ENCODE measurements around the gene LRIT3.

Gene LRIT3, protein sequence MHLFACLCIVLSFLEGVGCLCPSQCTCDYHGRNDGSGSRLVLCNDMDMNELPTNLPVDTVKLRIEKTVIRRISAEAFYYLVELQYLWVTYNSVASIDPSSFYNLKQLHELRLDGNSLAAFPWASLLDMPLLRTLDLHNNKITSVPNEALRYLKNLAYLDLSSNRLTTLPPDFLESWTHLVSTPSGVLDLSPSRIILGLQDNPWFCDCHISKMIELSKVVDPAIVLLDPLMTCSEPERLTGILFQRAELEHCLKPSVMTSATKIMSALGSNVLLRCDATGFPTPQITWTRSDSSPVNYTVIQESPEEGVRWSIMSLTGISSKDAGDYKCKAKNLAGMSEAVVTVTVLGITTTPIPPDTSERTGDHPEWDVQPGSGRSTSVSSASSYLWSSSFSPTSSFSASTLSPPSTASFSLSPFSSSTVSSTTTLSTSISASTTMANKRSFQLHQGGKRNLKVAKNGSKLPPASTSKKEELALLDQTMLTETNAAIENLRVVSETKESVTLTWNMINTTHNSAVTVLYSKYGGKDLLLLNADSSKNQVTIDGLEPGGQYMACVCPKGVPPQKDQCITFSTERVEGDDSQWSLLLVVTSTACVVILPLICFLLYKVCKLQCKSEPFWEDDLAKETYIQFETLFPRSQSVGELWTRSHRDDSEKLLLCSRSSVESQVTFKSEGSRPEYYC

DNA sequence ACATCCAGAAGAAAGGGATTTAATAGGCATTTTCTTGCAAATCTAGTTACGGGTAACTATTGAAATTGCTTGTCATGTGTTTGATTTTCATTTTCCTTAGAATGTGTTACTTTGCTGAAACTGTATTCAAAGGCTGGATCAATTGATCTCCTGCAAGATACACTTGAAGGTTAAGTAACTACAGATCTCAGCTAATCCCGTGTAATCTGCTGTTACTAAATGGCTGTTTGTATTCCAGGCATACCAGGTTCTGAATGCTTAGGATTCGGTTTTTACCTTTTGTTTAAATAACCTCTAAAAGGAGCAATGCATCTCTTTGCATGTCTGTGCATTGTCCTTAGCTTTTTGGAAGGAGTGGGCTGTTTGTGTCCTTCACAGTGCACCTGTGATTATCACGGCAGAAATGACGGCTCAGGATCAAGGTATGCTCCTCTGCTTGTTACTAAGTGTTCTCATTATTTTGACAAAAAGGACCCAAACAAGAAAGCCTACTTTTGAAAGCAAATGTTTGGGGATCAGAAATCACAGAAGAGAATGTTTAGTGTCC is at the start of gene LRIT3:
LRIT3 (plus strand) TSS at position 212 of the 547 bp plus-strand sequence; CDS start at position 307, 95 bp downstream.
- in situ Hi-C loops (cut with HindIII; ENCODE audit: low pct_ligation_motif_present, low pct_unique_long_range_greater_than_20kb, low sequenced_read_pairs) = no loop called here
- no peak for DNase-seq

DNA sequence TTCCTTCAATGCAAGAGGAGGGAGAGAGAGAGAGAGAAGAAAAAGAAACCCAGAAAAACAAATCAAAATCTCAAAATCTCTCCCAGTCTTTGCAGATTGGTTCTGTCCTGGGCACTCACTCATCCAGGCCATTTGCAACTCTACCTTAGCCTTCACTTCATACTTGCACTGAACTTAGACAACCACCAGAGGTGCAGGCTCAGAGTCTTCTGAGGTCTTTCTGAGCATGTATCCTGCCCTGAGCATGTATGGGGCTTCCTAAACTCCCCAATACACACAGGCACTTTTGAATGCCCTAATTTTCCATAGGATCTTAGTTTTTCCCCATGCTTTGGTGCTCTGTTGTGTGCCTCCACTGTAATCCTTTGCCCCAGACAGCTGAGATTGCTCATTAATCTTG is 49.0 kb upstream of the LRIT3 start:
- in situ Hi-C loops (cut with HindIII; ENCODE audit: low pct_ligation_motif_present, low pct_unique_long_range_greater_than_20kb, low sequenced_read_pairs) = no loop called here
- DNase-seq = no peak

DNA sequence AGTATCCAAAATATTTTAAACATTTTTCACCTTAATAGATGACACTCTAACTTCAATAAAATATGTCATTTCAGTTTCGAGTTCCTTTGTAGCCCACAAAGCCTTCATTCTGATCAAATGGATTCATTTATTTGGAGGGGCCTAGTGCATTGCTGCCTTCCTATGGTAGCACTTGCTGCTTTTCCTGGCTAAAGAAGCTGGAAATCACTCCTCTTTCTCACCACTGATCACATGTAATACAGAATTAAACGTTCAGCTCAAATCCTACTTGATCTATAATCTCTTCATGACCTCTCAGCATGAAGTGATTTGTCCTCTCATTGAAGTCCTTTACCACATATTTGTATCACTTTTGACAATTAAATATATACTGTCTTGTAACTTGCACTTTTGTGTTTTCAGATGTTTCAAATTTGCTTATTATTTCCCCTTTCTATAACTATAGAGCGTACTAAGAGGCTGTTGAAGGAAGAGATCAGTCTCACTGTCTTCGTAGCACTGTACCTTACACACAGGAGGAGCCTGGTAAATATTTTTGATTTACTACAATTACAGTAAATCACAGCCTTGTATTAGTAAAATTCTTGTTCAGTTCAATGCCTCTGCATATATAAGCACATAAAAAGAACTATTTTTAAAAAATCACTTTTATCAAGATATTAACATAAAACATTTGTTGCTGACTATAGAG is 46.7 kb upstream of the LRIT3 start:
- in situ Hi-C loops (cut with HindIII; ENCODE audit: low pct_ligation_motif_present, low pct_unique_long_range_greater_than_20kb, low sequenced_read_pairs) = no loop called here
- DNase-seq = peak; percentile 9

DNA sequence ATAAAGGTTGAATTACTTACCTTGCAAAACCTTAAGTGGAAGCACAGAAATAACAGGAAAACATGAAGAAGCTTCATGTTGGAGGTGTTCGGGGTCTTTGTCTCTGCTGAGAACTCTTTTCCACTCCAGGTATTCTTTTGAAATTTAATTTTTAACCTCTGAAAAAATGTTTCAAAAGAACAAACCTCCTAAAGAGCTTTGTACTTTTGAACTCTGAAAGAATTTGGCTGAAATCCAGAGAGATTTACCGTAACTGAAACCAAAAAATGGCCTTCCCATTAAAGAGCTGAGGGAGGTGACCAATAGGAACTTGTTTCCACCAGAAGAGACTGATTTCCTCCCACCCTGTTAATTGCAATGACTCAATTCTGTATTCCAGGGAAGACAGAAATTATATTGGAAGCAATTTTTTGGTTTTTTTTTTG is 46.0 kb upstream of the LRIT3 start, which contains the start of gene CFI:
CFI (minus strand) TSS at position 105 of the 425 bp plus-strand sequence; CDS start at position 77, 28 bp downstream.
- DNase-seq = peak; percentile 67
- in situ Hi-C loops (cut with HindIII; ENCODE audit: low pct_ligation_motif_present, low pct_unique_long_range_greater_than_20kb, low sequenced_read_pairs) = no loop called here

DNA sequence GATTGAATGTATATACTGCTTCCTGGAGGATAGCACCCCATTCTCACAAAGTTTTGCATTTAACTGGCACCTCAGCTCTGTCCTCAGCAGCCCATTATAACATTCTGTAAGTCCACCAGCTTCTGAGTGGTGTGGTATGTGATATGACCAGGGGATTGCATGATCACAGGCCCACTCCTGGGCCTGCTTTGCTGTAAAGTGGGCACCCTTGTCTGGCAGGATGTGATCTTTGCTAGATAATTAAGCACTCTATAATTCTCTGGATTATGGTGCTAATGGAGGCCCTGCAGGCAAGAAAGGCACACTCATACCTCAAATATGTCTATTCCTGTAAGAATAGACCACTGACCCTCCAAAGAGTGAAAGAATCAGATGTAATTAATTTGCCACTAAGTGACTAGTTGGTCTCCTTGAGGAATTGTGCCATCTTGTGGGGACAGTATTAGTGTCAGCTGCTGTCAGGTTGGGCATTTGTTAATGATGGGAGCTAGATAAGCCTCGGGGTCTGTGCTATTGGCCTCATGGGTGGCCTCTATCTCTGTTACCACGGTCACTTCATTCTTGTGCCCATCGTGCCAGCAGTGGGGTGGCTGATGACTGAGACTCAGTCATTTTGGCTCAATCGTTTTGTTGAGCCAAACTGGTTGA is 43.9 kb upstream of the LRIT3 start:
- in situ Hi-C loops (cut with HindIII; ENCODE audit: low pct_ligation_motif_present, low pct_unique_long_range_greater_than_20kb, low sequenced_read_pairs) = no loop called here
- peak; percentile 58 for DNase-seq

DNA sequence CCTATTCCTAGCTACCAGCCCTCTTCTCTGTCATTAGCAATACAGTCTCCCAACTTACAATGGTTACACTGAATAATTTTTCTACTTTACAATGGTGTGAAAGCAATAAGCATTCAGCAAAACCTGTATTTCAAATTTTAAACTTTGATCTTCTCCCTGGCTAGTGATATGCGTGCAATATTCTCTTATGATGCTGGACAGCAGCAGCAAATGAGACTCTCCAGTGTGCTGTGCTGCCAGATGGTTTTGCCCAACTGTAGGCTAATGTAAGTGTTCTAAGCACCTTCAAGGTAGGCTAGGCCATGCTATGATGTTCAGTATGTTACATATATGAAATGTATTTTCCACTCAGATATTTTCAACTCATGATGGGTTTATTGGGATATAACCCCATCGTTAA is 38.3 kb upstream of the LRIT3 start:
- in situ Hi-C loops (cut with HindIII; ENCODE audit: low pct_ligation_motif_present, low pct_unique_long_range_greater_than_20kb, low sequenced_read_pairs) = no loop called here
- no peak for DNase-seq

DNA sequence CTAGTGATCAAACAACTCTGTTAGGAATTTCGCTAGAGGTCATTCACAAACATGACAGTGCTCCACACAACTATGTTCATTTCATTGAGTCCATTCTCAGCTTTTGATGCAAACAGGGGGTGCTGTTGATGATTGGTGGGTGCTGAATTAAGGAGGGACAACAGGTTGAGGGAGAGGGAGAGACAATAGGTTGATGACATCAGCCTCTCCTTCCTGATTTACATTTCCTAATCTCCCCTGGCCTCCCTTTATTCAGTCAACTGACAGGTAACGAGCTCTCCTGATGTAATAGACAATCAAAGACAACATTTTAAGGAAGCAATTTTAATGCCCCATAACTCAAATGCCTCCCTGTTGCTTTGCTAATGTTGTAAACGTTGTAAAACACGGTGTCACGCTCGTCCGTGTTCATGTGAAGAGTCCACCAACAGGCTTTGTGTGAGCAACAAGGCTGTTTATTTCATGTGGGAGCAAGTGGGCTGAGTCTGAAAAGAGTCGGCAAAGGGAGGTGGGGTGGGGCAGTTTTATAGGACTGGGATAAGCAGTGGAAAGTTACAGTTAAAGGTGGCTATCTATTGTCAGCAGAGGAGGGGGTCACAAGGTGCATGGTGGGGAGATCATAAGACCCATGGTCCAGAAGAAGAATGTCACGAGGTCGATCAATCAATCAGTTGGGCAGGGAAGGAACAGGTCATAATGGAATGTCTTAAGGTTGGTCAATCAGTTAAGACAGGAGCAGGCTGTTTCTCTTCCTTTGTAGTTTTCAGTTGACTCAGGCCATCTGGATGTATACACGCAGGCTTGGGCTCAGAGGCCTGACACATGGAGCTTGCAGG is 37.1 kb upstream of the LRIT3 start:
- in situ Hi-C loops (cut with HindIII; ENCODE audit: low pct_ligation_motif_present, low pct_unique_long_range_greater_than_20kb, low sequenced_read_pairs) = no loop called here
- no peak for DNase-seq

DNA sequence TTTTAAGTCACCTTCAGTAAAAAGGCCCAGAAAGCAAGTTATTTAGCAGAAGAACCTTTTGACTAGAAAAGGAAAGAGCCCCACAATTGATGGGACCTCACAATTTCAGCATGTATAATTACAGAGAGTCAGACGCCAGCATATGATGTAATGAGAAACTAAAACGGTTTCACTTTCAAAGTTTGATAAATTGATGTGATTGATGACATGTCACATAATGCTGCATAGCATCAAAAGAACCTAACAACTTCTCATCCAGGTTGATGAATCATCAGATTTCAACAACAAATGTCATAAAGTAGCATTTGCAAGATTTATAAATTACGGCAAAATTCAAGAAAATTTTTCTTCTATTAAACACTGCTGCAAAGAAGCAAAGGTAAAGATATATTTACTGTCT is 36.2 kb upstream of the LRIT3 start:
- no peak for DNase-seq
- in situ Hi-C loops (cut with HindIII; ENCODE audit: low pct_ligation_motif_present, low pct_unique_long_range_greater_than_20kb, low sequenced_read_pairs) = no loop called here

DNA sequence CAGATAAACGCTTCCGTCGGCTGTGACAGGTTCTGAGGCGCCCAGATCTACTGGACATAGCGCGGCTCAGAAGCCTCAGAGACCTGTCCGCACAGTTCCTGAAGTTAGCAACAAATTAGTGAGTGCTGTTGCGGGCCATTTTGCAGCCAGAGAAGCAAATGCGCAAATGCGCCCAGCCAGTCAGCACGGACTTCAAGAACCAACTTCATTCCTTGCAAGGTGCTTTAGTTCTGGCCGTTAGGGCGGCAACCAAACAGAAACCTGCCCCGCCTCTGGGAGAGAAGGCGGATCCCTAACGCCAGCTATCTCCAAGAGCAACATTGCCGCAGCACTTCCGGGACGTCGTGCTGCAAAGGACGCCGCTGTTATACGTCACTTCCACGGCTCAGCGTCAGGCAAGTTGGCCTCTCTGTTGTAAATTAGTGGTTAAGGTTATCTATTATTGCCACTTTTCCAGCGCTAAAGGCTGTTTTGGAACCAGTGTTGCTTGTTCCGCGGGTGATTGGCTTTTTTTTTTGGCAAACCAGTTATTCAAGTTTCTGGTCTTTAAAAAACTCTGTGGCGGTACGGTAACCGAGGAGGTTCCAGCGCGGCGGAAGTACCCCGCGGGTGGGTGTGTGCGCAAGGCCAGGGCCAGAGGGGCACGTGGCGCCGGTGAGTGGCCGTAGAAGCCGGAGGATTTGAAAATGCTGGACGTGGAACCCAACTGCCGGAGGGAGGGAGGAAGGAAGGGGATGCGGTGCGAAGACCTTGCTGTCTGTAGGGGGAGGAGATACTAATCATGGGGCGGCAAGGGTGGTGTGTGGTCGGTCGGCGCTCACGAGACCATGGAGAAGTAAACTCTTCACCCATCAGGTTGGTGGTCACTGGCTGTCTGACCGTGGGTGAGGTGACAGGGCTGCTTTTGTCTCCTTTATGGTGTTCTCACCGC is 32.5 kb upstream of the LRIT3 start, which contains the start of gene GAR1:
GAR1 (plus strand) TSS at position 612 of the 931 bp plus-strand sequence. CDS start 403 bp downstream, outside the sequence.
- peak; percentile 94 for DNase-seq
- in situ Hi-C loops (cut with HindIII; ENCODE audit: low pct_ligation_motif_present, low pct_unique_long_range_greater_than_20kb, low sequenced_read_pairs) = no loop called here

DNA sequence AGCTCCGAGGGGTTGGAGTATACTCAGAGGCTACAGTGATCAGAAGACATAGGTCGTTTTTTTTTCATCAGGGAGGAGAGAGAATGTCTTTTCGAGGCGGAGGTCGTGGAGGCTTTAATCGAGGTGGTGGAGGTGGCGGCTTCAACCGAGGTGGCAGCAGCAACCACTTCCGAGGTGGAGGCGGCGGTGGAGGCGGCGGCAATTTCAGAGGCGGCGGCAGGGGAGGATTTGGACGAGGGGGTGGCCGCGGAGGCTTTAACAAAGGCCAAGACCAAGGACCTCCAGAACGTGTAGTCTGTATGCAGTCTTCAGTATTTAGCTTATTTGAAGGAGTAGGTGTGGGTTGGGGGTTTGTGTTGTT is 31.8 kb upstream of the LRIT3 start:
- in situ Hi-C loops (cut with HindIII; ENCODE audit: low pct_ligation_motif_present, low pct_unique_long_range_greater_than_20kb, low sequenced_read_pairs) = no loop called here
- DNase-seq = peak; percentile 2

DNA sequence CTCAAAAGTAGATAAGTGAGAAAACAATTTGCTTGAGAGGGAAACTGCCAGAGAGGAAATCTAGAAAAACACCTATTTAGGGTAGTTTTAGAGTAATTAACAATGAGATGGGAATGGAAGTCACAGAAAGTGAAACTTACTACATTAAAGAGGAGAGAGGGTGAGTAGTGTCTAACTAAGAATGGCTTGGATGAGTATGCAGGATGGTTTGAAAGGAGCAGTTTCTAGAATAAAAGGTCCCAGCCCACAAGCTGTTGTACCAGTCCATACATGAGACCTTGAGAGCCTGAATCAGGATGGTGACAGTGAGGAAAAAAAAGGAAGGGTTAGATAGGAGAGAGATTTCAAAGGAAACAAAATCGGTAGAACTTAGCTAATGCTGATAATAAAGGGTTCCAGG is 31.0 kb upstream of the LRIT3 start:
- no peak for DNase-seq
- in situ Hi-C loops (cut with HindIII; ENCODE audit: low pct_ligation_motif_present, low pct_unique_long_range_greater_than_20kb, low sequenced_read_pairs) = no loop called here

DNA sequence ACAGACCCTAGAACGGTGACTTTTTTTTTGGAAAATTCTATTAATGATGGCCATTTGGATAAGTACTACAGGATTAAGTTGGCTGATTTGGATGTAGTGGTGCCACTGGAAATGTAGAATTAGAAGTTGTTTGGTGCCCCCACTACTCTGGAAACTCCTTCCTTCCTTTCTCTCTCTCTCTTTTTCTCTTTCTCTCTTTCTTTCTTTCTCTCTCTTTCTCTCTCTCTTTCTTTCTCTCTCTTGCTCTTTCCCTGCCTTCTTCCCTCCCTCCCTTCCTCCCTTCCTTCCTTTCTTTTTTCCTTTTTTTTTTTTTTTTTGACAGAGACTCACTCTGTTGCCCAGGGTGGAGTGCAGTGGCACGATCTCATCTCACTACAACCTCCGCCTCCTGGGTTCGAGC is 29.6 kb upstream of the LRIT3 start:
- no peak for DNase-seq
- in situ Hi-C loops (cut with HindIII; ENCODE audit: low pct_ligation_motif_present, low pct_unique_long_range_greater_than_20kb, low sequenced_read_pairs) = no loop called here

DNA sequence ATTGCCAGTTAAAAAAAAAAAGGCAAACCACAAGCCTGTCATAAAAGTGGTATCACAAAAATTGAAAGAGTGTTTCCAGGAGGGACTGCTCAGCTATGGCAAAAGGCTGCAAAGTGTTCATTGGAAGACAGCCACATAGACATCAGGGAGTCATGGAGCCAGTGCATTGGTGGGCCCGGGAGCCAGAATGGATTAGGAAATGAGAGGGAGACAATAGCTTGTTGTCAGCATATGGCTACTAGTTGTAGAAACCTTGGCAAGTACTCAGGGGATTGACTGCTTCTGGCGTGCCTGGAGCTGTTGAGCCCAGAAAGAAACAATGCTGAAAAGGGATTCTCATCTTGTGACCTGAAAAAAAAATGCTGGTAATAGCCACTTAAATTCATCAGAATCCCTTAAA is 27.3 kb upstream of the LRIT3 start:
- no peak for DNase-seq
- in situ Hi-C loops (cut with HindIII; ENCODE audit: low pct_ligation_motif_present, low pct_unique_long_range_greater_than_20kb, low sequenced_read_pairs) = no loop called here

DNA sequence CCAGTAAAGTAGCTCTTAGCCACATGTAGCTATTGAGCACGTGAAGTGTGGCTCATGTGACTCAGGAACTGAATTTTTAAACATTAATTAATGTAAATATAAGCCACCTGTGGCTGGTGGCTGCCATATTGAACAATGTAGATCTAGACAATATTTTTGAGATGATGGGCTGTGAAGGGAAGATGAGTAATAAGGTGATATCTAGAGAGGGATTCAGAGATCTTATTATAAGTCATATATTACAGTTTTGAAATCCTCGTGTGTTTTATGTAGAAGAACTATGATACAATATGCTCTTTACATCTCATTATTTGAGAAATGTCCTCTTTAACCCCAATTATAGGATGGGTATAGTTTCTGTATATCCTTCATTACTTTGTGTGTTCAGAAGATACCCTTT is 26.7 kb upstream of the LRIT3 start:
- in situ Hi-C loops (cut with HindIII; ENCODE audit: low pct_ligation_motif_present, low pct_unique_long_range_greater_than_20kb, low sequenced_read_pairs) = no loop called here
- DNase-seq = no peak

DNA sequence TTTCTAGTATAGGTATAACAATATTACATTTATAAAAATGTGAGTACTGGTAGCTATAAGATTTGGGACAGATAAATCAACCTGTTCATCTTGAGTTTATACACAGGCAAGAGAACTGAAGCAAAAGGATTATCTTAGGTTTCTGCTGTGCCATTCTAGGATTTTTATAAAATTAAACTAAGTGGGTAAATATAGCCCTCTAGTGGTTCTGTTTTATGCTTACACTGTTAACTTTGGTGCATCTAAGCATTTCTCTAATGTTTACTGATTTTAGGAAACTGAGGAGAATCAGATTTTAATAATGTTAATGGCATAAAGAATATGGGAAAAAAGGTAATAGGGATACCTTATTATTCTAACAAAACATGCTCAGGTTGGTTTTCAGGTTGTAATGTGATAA is 21.2 kb upstream of the LRIT3 start:
- peak; percentile 32 for DNase-seq
- in situ Hi-C loops (cut with HindIII; ENCODE audit: low pct_ligation_motif_present, low pct_unique_long_range_greater_than_20kb, low sequenced_read_pairs) = no loop called here

DNA sequence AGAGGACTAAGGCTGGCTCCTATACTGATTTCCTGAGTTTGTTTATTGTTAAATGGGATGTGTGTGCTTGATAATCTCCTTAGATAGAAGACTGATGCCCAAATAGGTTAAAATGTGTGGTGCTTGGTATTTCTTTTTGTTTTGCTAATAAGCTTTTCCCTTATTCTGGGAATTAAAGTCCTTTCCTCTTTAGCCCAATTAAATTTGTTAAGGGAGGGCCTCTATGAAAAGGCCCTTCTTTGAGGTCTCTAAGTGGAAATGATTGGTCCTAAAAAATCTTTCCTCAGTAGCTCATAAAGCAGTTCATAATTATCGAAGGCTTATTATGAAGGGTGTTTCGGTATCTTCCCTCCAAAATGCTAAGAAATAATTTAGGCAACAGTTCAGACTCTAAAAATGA is 20.2 kb upstream of the LRIT3 start, which contains the start of gene RRH:
RRH (plus strand) TSS at position 301 of the 400 bp plus-strand sequence; CDS start at position 357, 56 bp downstream.
- DNase-seq = no peak
- in situ Hi-C loops (cut with HindIII; ENCODE audit: low pct_ligation_motif_present, low pct_unique_long_range_greater_than_20kb, low sequenced_read_pairs) = no loop called here

DNA sequence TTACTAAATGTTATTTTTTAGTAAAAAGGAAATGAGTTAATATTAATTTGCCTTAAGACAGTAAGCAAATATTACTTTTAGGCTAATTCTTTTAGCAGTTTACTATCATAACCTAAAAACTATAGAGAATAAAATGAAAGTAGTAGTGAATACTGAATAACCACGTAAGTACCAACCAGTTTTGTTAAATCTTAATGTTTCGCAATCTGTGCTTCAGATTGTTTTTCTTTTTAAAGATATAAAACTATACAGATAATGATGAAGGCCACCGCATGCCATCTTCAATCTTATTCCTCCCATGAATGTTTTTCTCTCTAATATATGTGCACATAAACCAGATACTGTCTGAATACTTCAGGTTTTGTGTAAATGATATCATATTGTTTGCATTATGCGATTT is 14.2 kb upstream of the LRIT3 start:
- in situ Hi-C loops (cut with HindIII; ENCODE audit: low pct_ligation_motif_present, low pct_unique_long_range_greater_than_20kb, low sequenced_read_pairs) = no loop called here
- DNase-seq = no peak
